Testis (tissue), 3 donors: ENCODE data around the gene ATP11A. TPM values are rescaled to one million over a fixed set of nuclear protein-coding genes. Genes with fewer than 3 reads are reported as not detected.

Experiments
- DNase-seq: peaks from one replicate; pipeline ENCODE4 v3.0.0-alpha.2; 2019
- H3K27ac ChIP-seq, 2 donors: fragments of 200-600 bp; sonication (generic); one replicate each; pipeline ENCODE4 v1.5.1; 2019
- H3K27me3 ChIP-seq: fragments of 200-600 bp; sonication (generic); one replicate; pipeline ENCODE4 v1.5.1; 2019
- H3K36me3 ChIP-seq: fragments of 200-600 bp; sonication (generic); one replicate; pipeline ENCODE4 v1.5.1; 2017; ENCODE audit warnings: low read depth; ENCODE audit errors: missing control alignments
- H3K4me1 ChIP-seq: fragments of 200-600 bp; sonication (generic); one replicate; pipeline ENCODE4 v1.5.1; 2019
- H3K4me3 ChIP-seq, 2 donors: fragments of 200-600 bp; sonication (generic); one replicate each; pipeline ENCODE4 v1.5.1; 2017 to 2019
- H3K9me3 ChIP-seq: fragments of 200-600 bp; sonication (generic); one replicate; pipeline ENCODE4 v1.5.1; 2017
- CTCF ChIP-seq, 3 experiments: fragments of 450-650 bp in 2 of 3; fragments of 200-600 bp in 1 of 3; sonication (generic) in 1 of 3; IDR thresholded peaks; one replicate each; pipeline ENCODE4 v1.5.1; 2016 to 2019; ENCODE audit warnings: antibody characterized with exemption in 3 of 3, mild to moderate bottlenecking in 2 of 3, moderate library complexity in 1 of 3
- POLR2A ChIP-seq: fragments of 450-650 bp; IDR thresholded peaks from one replicate; pipeline ENCODE4 v1.6.1; 2017; ENCODE audit warnings: antibody characterized with exemption, mild to moderate bottlenecking, moderate library complexity
- WGBS, 2 donors: methylation state at CpG; one replicate each; pipeline ENCODE4 v1.1.5; 2018; 5-methylcytosine and 5-hydroxymethylcytosine counted together
- intact Hi-C: fragments of 100-400 bp; cut with DNase I; formaldehyde crosslinking; loops from one replicate; pipeline ENCODE4 v1.15.1; 2023; ENCODE audit warnings: low total_unique reads
- polyA plus RNA-seq: library from polyadenylated mRNA; stranded (reverse); fragments of 350-450 nt; fragmentation: Illumina TruSeq; extraction: RNeasy Lipid Tissue Mini Kit (QIAGEN cat#74804); gene quantifications from one replicate; pipeline ENCODE4 v1.2.3, GENCODE V29; 2014; ENCODE audit warnings: low read depth, low replicate concordance; ENCODE audit not compliant: insufficient read depth
- total RNA-seq, 2 donors: library from RNA; depleted of rRNA; stranded (reverse); fragments of >200 nt; gene quantifications; one replicate each; pipeline ENCODE4 v1.2.3, GENCODE V29; 2016

The ATP11A gene
- total and polyA plus RNA-seq, 3 donors from 2014 or later = 34.4 to 122 (median 112) TPM

DNA sequence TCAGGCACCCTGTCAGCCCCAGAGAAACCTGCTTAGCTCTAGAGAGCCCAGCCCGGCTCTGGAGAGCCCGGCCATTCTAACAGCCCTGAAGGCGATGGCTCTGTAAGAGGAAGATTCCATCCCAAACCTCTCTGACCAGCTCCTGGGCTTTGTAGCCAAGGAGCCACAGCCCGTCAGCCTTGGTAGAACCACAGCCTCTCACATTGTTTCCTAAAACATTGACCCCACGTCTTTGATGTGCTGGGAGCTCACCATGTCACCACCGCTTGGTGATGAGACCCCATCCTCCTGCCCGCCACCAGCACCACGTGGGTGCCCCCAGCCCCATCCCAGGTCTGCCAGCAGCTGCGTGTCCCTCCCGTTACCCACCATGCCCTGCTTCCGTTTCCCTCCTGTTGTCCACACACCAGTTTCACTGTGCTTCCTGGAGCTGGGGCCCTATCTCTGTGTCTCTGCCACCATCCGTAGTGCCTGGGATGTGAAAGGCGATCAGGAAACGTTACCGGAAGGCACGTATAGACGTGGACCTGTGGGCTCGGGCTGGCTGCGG lies 185.0 kb downstream of the ATP11A start:
- no peak for TF ChIP-seq CTCF (IDR thresholded peaks at IDR 0.05)
- no peak for TF ChIP-seq POLR2A
- WGBS, 2 donors = 84 to 87% methylated on average over 19 of the region's 19 CpGs
- Histone ChIP-seq H3K27ac (no peak overlapping the region), H3K9me3 (no peaks in the 10 kb centered on the region), H3K4me1 (peaks cover 4% of the 10 kb centered on the region), H3K27me3 (no peaks in the 10 kb centered on the region), H3K4me3 (no peak overlapping the region), H3K36me3 (no peaks in the 10 kb centered on the region)
- intact Hi-C loops = loop anchor here (10.0 kb wide), 1 partner anchor 230 kb away; no protein-coding TSS in a partner anchor
- DNase-seq = no peak

DNA sequence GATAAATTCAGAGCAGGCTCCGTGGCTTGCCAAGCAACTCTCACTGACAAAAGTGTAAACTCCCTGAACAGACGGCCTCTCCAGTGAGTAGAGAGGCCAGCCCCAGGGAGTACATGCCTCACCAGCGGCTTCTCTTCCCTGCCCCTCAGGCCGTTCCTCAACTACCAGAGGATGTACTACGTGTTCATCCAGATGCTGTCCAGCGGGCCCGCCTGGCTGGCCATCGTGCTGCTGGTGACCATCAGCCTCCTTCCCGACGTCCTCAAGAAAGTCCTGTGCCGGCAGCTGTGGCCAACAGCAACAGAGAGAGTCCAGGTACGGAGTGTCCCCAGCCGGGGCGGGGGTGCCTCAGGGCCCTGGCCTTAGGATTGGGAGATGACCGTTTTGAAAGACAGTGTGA lies 185.8 kb downstream of the ATP11A start:
- intact Hi-C loops = loop anchor here (10.0 kb wide), 1 partner anchor 231 kb away; no protein-coding TSS in a partner anchor
- peaks cover 4% of the 10 kb centered on the region for H3K4me1 ChIP-seq
- H3K27me3 ChIP-seq = no peaks in the 10 kb centered on the region
- WGBS, 2 donors = 90 to 95% methylated on average over 15 of the region's 15 CpGs
- H3K9me3 ChIP-seq = no peaks in the 10 kb centered on the region
- no peak overlapping the region for H3K27ac ChIP-seq
- H3K36me3 ChIP-seq = no peaks in the 10 kb centered on the region
- DNase-seq = no peak
- no peak overlapping the region for H3K4me3 ChIP-seq
- TF ChIP-seq POLR2A (no peak), CTCF (IDR thresholded peaks at IDR 0.05) (no peak)

- Histone ChIP-seq H3K27me3 (no peaks in the 10 kb centered on the region), H3K4me1 (peaks cover 4% of the 10 kb centered on the region), H3K4me3 (no peak overlapping the region), H3K9me3 (no peaks in the 10 kb centered on the region), H3K36me3 (no peaks in the 10 kb centered on the region), H3K27ac (no peak overlapping the region)
- 83 to 85% methylated on average over 15 of the region's 15 CpGs for WGBS, 2 donors
- no peak for DNase-seq
- intact Hi-C loops = loop anchor here (10.0 kb wide), 1 partner anchor 232 kb away; no protein-coding TSS in a partner anchor
- TF ChIP-seq CTCF (IDR thresholded peaks at IDR 0.05) (no peak), POLR2A (no peak)
Measured at GRCh38 chr13:112876305-112877000, 186.6 kb downstream of the ATP11A start.

DNA sequence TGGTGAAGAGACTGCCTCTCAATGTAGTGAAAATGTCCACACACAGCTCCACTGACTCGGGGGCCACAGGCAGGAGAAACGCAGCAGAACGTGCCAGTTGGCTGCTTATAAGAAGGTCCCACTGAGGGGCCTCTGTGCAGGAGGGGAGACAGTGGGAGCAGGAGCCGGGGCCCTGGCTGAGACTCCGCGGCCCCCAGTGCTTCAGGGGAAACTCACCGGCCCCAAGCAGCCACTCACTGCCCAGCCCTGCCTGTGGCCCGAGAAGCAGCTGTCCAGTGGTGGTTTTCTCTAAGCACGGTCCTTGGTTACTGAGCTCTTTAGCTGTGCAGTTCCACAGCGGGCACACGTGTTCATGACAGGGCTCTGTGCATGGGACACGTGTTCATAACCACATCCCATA lies 187.2 kb downstream of the ATP11A start:
- Histone ChIP-seq H3K4me1 (peaks cover 4% of the 10 kb centered on the region), H3K27me3 (no peaks in the 10 kb centered on the region), H3K27ac (no peak overlapping the region), H3K9me3 (no peaks in the 10 kb centered on the region), H3K4me3 (no peak overlapping the region), H3K36me3 (no peaks in the 10 kb centered on the region)
- intact Hi-C loops = loop anchor here (10.0 kb wide), 1 partner anchor 232 kb away; no protein-coding TSS in a partner anchor
- no peak for TF ChIP-seq POLR2A
- no peak for TF ChIP-seq CTCF (IDR thresholded peaks at IDR 0.05)
- no peak for DNase-seq
- WGBS, 2 donors = 88 to 96% methylated on average over 7 to 12 of the region's 12 CpGs
